PC-3 (cell line): Measurements from ENCODE around the gene USP54. TPM values are rescaled to one million over a fixed set of nuclear protein-coding genes. Genes with fewer than 3 reads are reported as not detected.

Experiments used
- ATAC-seq: fragments of 200-7000 bp; cut with Tn5 transposase; 2 replicates; pipeline ENCODE4 v1.9.1; 2020; ENCODE audit warnings: mild to moderate bottlenecking, moderate library complexity
- BruUV-seq: library from RNA; stranded (reverse); fragments of 400-500 nt; replicated peaks from 2 replicates; lab custom pipeline; 2021; lab: Mats Ljungman, UMichigan
- CTCF ChIA-PET: fragments of 300-600 bp; sonication (Branson Sonifier 250); formaldehyde crosslinking; loops from one replicate; lab custom pipeline; 2022; ENCODE audit warnings: antibody characterized with exemption; lab: Charles Lee
- POLR2A ChIA-PET: fragments of 300-600 bp; sonication (Branson Sonifier 250); formaldehyde crosslinking; loops from one replicate; lab custom pipeline; 2022; ENCODE audit warnings: antibody characterized with exemption; ENCODE audit not compliant: unreplicated experiment; lab: Charles Lee
- DNase-seq: peaks from one replicate; pipeline ENCODE4 v3.0.0-alpha.2; 2015
- H2AFZ ChIP-seq: fragments of 300-600 bp; sonication (generic); 2 replicates; pipeline ENCODE4 v1.6.0; 2016; ENCODE audit warnings: antibody characterized with exemption, low read length
- H3F3A ChIP-seq: fragments of 300-600 bp; sonication (generic); one replicate; pipeline ENCODE4 v1.6.0; 2017; ENCODE audit warnings: antibody characterized with exemption, low read length, control low read depth, mild to moderate bottlenecking; ENCODE audit not compliant: unreplicated experiment
- H3K27ac ChIP-seq: fragments of 300-600 bp; sonication (generic); 2 replicates; pipeline ENCODE4 v1.5.1; 2016; ENCODE audit warnings: mild to moderate bottlenecking, low read length
- H3K27me3 ChIP-seq: fragments of 300-600 bp; sonication (generic); 2 replicates; pipeline ENCODE4 v1.6.1; 2016; ENCODE audit warnings: low read length, mixed read lengths
- H3K36me3 ChIP-seq: fragments of 300-600 bp; sonication (generic); 2 replicates; pipeline ENCODE4 v1.6.1; 2016; ENCODE audit warnings: low read depth, mixed run types, low read length, mixed read lengths
- H3K4me1 ChIP-seq: fragments of 300-600 bp; sonication (generic); 2 replicates; pipeline ENCODE4 v1.5.1; 2016; ENCODE audit warnings: low read length; ENCODE audit not compliant: insufficient read depth
- H3K4me2 ChIP-seq: fragments of 300-600 bp; sonication (generic); 2 replicates; pipeline ENCODE4 v1.6.0; 2016; ENCODE audit warnings: low read length
- H3K4me3 ChIP-seq: fragments of 300-600 bp; sonication (generic); 2 replicates; pipeline ENCODE4 v1.5.1; 2016; ENCODE audit warnings: mild to moderate bottlenecking, low read length, mixed read lengths
- H3K79me2 ChIP-seq: fragments of 300-600 bp; sonication (generic); 2 replicates; pipeline ENCODE4 v1.6.1; 2017; ENCODE audit warnings: low read length, mixed read lengths
- H3K9ac ChIP-seq: fragments of 300-600 bp; sonication (generic); 2 replicates; pipeline ENCODE4 v1.6.0; 2016; ENCODE audit warnings: mild to moderate bottlenecking, low read length
- H3K9me2 ChIP-seq: fragments of 300-600 bp; sonication (generic); replicated peaks from 2 replicates; pipeline ENCODE4 v1.6.1; 2016; ENCODE audit warnings: mixed run types, low read length, mixed read lengths
- H3K9me3 ChIP-seq: fragments of 300-600 bp; sonication (generic); 2 replicates; pipeline ENCODE4 v1.6.1; 2016; ENCODE audit warnings: low read length, mixed read lengths
- H4K20me1 ChIP-seq: fragments of 300-600 bp; sonication (generic); 2 replicates; pipeline ENCODE4 v1.6.1; 2016; ENCODE audit warnings: low read length, mixed read lengths
- EZH2 ChIP-seq: fragments of 300-600 bp; sonication (generic); IDR thresholded peaks from one replicate; pipeline ENCODE4 v1.6.1; 2017; ENCODE audit warnings: antibody characterized with exemption, mild to moderate bottlenecking, low read length; ENCODE audit not compliant: unreplicated experiment
- EZH2phosphoT487 ChIP-seq: fragments of 300-600 bp; sonication (generic); IDR thresholded peaks from 2 replicates; pipeline ENCODE4 v1.6.1; 2018; ENCODE audit warnings: mild to moderate bottlenecking, antibody characterized with exemption, low read length, borderline replicate concordance
- intact Hi-C: fragments of 100-400 bp; cut with micrococcal nuclease; formaldehyde crosslinking; loops from 2 replicates; pipeline ENCODE4 v1.9.0; 2023
- total RNA-seq: library from RNA; depleted of rRNA; stranded (reverse); fragments of >200 nt; gene quantifications from 2 replicates; pipeline ENCODE4 v1.2.3, GENCODE V29; 2014
- TF ChIP-seq, protein P1 (sequence below): fragments of 300-600 bp; sonication (generic); conservative IDR thresholded peaks from 2 replicates; pipeline ENCODE4 v1.5.1; 2017; ENCODE audit warnings: antibody characterized with exemption, low read depth, mild to moderate bottlenecking, low read length

USP54 gene
- total RNA-seq, 1 experiment from 2014 or later, result 43.7 TPM

DNA sequence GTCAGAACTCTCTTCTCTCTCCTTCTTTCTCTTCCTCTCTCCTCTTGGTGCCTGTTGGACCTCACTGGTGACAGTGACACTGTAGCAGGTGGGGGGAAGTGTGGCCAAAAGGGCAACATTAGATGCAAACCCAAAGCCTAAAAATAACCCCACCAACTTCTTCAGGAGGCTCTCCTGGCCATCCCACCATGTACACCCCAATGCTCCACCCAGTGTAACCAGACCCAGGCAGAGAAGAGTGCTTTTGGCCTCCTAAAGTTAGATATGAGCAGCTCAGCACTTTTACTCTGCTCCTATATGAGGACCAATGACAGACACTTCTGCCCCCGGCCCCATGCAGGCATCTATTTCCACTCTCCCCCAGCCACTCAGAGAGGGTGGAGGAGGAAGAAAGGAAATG, 44.6 kb upstream of the USP54 start:
- CTCF ChIA-PET, result interaction anchor here (0.6 kb wide), 1 partner anchor 104 kb away, joined by 3 read pairs; no protein-coding TSS in a partner anchor
- no peaks in the 10 kb centered on the region for H4K20me1 ChIP-seq
- POLR2A ChIA-PET, result no interaction called here
- ATAC-seq, result no peak; the same call in 1 of the 2 replicates
- TF ChIP-seq, protein P1, sequence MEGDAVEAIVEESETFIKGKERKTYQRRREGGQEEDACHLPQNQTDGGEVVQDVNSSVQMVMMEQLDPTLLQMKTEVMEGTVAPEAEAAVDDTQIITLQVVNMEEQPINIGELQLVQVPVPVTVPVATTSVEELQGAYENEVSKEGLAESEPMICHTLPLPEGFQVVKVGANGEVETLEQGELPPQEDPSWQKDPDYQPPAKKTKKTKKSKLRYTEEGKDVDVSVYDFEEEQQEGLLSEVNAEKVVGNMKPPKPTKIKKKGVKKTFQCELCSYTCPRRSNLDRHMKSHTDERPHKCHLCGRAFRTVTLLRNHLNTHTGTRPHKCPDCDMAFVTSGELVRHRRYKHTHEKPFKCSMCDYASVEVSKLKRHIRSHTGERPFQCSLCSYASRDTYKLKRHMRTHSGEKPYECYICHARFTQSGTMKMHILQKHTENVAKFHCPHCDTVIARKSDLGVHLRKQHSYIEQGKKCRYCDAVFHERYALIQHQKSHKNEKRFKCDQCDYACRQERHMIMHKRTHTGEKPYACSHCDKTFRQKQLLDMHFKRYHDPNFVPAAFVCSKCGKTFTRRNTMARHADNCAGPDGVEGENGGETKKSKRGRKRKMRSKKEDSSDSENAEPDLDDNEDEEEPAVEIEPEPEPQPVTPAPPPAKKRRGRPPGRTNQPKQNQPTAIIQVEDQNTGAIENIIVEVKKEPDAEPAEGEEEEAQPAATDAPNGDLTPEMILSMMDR, result no peak
- TF ChIP-seq EZH2phosphoT487, result no peak
- TF ChIP-seq EZH2, result no peak
- no peaks in the 10 kb centered on the region for H3F3A ChIP-seq
- no peaks in the 10 kb centered on the region for H3K27me3 ChIP-seq
- H3K9ac ChIP-seq, result no peak overlapping the region
- no peak overlapping the region for H2AFZ ChIP-seq
- no peaks in the 10 kb centered on the region for H3K79me2 ChIP-seq
- no peak for DNase-seq
- H3K4me3 ChIP-seq, result no peak overlapping the region
- H3K4me2 ChIP-seq, result no peak overlapping the region
- H3K9me3 ChIP-seq, result no peaks in the 10 kb centered on the region
- no TSS peak for BruUV-seq
- H3K27ac ChIP-seq, result no peak overlapping the region
- no peaks in the 10 kb centered on the region for H3K36me3 ChIP-seq
- no peaks in the 10 kb centered on the region for H3K9me2 ChIP-seq
- intact Hi-C loops, result no loop called here
- no peaks in the 10 kb centered on the region for H3K4me1 ChIP-seq

DNA sequence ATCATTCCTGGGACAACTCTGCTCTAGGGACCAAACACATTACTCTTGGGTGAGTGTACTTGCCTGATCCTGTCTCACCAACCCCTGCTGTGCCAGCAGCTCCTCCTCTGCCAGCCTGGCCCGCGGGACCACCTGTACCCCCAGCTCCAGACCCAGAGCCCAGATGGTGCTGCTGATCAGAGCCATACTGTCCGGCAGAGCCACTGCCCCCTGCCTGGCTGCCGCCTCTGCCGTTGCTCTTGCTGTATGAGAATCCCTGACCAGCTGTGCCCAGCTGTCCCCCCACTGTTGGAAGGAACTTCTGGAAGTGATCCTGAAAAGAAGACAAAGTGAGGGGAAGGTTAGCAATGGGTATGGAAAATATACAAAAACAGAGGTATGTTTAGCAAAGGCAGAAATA, 43.3 kb upstream of the USP54 start:
- Histone ChIP-seq H2AFZ (no peak overlapping the region), H3K4me3 (no peak overlapping the region), H3K79me2 (no peaks in the 10 kb centered on the region), H3K36me3 (no peaks in the 10 kb centered on the region), H3K27me3 (no peaks in the 10 kb centered on the region), H3K9ac (no peak overlapping the region), H3K4me2 (no peak overlapping the region), H4K20me1 (no peaks in the 10 kb centered on the region), H3K4me1 (no peaks in the 10 kb centered on the region), H3K27ac (no peak overlapping the region), H3K9me2 (no peaks in the 10 kb centered on the region), H3K9me3 (no peaks in the 10 kb centered on the region), H3F3A (no peaks in the 10 kb centered on the region)
- no TSS peak for BruUV-seq
- ChIA-PET POLR2A (no interaction called here), CTCF (no interaction called here)
- DNase-seq (no peak), ATAC-seq (no peak)
- intact Hi-C loops, result no loop called here
- TF ChIP-seq EZH2 (no peak), EZH2phosphoT487 (no peak)
- TF ChIP-seq, protein P1, result no peak

DNA sequence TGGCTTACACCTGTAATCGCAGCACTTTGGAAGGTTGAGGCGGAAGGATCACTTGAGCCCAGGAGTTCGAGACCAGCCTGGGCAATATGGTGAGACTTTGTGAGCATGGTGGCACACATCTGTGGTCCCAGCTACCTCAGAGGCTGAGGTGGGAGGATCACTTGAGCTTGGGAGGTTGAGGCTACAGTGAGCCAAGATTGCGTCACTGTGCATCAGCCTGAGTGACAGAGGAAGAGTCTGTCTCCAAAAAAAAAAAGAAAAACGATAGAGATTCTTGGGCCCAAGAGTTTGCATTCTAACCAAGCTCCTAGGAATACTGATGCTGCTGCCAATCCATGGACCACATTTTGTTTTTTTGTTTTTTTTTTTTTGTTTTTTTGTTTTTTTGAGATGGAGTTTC, 38.0 kb upstream of the USP54 start:
- Histone ChIP-seq H3K9me3 (no peaks in the 10 kb centered on the region), H3K36me3 (no peaks in the 10 kb centered on the region), H3F3A (no peaks in the 10 kb centered on the region), H3K27me3 (no peaks in the 10 kb centered on the region), H3K9me2 (no peaks in the 10 kb centered on the region), H3K4me2 (no peak overlapping the region), H3K4me3 (no peak overlapping the region), H3K79me2 (peaks cover 33% of the 10 kb centered on the region), H2AFZ (no peak overlapping the region), H4K20me1 (no peaks in the 10 kb centered on the region), H3K4me1 (peaks cover 14% of the 10 kb centered on the region), H3K27ac (no peak overlapping the region), H3K9ac (no peak overlapping the region)
- BruUV-seq, result no TSS peak
- DNase-seq (no peak), ATAC-seq (no peak)
- TF ChIP-seq EZH2phosphoT487 (no peak), EZH2 (no peak)
- TF ChIP-seq, protein P1, result no peak
- CTCF ChIA-PET, result no interaction called here
- intact Hi-C loops, result no loop called here
- POLR2A ChIA-PET, result no interaction called here
